GM18519 (cell line): Measurements from ENCODE around the gene SLC6A3.

Source experiments
- ATAC-seq: cut with Tn5 transposase; IDR thresholded peaks from one replicate; pipeline ENCODE4 v1.9.1; 2021; ENCODE audit warnings: mild to moderate bottlenecking, moderate library complexity; ENCODE audit not compliant: unreplicated experiment, low FRiP score

The SLC6A3 gene

GRCh38 chr5:1443171-1443570 is 2.1 kb downstream of the SLC6A3 start:
- ATAC-seq, result no peak

DNA sequence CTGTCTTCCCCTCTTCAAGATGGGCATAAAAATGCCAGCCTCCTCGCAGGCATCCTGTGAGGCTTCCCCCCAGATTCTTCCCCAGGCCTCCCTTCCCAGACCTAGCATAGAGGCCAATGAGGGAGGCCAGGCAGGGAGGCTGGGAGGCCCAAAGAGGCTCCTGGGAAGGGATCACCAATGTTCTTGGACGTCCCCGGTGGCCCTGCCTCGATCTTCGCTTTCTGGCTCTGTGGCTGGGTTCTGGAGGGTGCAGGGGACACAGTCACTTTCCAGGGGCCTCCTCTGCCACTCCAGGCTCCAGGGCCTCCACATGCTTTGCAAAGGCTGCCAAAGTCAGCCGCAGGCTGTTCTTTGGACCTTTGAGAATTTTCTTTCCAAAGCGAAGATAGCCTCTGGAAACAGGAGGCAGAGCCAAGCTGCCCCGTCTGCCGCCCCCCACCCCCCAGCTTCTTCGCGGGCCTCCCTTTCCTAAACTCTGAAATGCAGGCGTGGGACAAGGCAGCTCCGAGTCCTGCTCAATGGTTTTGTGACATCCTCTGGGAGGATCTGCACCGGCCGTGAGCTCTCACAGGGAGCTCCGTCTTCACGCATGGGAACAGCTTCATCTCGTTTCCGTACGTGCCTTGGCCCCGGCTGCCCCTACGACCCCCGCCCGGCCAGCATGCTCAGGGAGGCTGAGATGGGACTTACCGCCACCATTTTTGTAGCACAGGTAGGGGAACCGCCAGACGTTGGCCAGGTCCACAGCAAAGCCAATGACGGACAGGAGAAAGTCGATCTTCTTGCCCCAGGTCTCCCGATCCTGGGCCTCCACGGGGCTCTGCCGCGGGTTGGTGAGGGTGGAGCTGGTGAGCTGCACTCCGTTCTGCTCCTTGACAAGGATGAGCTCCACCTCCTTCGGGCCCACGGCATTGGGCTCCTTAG is 2.8 kb downstream of the SLC6A3 start:
- no peak for ATAC-seq

GRCh38 chr5:1441166-1441865 is 3.9 kb downstream of the SLC6A3 start:
- no peak for ATAC-seq

DNA sequence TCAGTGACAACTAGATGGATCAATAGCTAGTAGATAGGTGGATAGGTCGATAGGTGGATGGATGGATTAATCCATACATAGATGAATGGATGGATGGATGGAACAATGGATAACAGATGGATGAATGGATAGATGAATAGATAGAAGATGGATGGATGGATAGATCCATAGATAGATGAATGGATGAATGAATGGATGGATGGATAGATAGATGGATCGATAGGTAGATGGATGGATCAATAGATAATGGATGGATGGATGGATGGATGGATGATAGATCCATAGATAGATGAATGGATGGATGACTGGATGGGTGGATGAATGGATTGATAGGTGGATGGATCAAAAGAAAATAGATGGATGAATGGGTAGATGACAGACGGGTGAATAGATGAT is 5.1 kb downstream of the SLC6A3 start:
- ATAC-seq, result no peak

DNA sequence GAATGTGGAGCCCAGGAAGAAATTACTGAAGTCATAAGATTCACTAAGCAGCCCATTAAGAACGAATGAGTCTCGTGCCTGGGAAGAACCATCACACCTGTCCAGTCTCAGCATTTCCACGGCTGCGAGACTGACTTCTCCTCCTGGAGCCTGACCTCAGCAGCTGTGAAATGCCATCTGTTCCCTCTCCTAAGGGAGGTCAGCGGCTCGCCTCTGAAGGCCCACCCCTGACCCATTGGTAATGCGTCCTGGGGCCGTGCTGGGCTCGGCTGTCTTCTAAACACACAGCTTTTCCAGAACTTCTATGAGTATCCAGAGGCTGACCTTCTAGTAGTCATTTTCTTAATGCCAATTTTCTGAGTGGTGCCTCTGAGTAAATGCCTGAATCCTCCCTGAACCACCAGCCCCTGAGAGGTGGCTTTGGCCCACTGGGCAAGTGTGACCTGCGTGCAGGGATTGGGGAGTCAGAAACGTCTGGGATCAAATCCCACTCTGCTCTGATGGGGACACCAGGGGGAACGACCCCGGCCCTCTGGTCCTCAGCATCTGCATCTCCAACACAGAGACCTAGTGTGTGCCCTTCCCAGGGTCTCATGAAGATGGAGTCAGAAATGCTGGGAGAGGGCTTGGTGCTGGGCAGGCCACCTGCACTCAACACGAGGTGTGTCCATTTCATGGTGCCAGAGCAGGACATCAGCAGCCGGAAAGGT is 5.7 kb downstream of the SLC6A3 start:
- ATAC-seq, result no peak

- ATAC-seq, result no peak
These were observed 6.4 kb downstream of the SLC6A3 start for GRCh38 chr5:1438871-1439270.

DNA sequence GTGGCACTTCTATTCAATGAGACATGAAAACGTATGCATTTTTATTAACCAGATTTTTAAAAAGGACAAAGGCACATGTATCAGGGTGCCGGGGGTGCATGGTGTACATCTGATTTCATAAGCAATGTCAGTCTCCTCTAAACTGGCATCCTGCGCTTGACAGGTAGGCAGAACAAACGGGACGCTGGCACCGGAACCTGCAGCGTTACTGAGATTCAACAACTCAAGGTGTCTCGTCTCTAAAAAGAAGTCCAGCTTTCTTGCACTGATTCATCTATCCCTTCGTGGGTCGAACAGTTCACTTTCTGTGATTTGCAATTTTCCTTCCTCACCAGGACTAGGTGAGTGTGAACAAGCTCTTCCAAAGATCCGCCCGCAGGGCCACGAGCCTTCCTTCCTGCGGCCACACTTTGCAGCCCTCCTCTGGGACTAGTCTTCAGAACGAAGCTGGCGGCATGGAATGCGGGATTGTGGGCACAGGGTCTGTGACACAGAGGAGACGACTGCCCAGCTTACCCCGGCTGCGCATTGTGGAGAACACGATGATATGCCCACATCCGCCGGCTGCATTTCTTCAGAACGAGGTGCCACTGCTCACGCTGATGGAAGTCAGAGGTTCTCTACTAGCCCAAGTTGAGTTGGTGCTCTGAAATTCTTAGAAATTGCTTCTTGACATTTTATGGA is 7.2 kb downstream of the SLC6A3 start:
- no peak for ATAC-seq

DNA sequence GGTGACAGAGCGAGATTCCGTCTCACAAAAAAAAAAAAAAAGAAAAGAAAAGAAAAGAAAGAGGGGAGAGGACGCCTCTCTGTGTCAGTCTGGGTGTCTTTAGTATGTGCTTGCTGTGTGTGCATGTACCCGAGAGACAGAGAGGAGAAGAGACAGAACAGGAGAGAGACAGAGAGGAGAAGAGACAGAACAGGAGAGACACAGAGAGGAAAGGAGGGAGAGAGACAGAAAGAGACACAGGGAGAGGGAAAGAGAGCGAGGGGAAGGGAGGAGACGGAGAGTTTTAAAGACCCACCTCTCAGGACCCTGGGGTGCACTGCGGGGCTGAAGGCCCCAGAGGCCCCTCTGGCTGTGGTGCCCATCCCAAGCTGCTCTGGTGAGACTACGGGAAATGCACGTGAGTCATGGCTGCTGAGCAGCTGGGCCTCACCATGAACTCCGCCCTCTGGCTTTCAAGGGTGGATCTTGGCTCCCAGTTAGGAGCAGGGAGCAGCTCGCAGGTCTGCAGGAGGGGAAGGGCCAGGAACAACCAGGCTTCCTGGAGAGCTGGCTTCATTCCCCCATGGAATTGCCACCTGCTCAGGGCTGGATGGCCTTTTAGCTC is 7.9 kb downstream of the SLC6A3 start:
- ATAC-seq, result no peak

GRCh38 chr5:1436681-1437080 is 8.6 kb downstream of the SLC6A3 start:
- no peak for ATAC-seq

DNA sequence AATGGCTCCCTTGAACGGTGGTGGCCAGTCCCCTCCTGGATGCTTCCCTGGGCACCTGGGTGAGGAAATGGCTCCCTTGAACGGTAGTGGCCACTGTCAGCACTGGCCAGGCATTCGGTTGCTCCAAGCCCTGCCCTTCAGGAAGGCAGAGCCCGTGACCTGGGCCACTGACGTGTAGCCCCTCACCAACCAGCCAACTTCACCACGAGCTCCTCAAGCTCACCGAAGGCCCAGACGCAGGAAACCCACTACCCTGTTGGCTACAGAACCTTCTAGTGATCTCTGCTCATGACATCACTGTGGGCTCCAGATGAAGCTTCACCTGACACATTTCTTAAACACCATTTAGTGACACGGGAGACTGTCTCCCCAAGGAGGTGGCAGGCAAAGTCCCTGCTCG is 9.2 kb downstream of the SLC6A3 start:
- no peak for ATAC-seq

- ATAC-seq, result no peak
These were observed 9.9 kb downstream of the SLC6A3 start for GRCh38 chr5:1435369-1435768.

- ATAC-seq, result no peak
These were observed 12.9 kb downstream of the SLC6A3 start for GRCh38 chr5:1432296-1432695.

DNA sequence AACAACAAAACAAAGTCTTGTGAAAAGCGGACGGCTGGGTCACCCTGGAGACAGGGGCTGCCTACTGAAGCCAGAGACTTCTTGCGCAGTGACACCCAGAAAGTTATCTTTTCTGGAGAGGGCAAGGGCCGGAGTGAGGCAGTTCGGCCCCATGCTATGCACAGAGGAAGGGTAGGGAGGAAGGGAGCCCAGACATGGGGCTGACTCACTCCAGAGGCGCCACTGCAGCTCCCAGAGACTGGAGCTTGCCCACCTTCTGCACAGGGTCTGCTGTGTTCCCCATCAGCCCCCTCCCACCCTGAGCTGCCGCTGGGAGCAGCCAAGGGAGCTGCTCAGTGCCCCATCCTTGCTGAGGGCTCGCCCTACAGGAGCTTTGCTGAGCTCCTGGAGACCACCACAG is 13.3 kb downstream of the SLC6A3 start:
- no peak for ATAC-seq

GRCh38 chr5:1431021-1431811 is 14.0 kb downstream of the SLC6A3 start:
- ATAC-seq, result no peak

GRCh38 chr5:1430121-1430795 is 15.0 kb downstream of the SLC6A3 start:
- no peak for ATAC-seq

- no peak for ATAC-seq
These were observed 15.7 kb downstream of the SLC6A3 start for GRCh38 chr5:1429496-1429895.

GRCh38 chr5:1429066-1429465 is 16.2 kb downstream of the SLC6A3 start:
- ATAC-seq, result no peak

- no peak for ATAC-seq
These were observed 17.1 kb downstream of the SLC6A3 start for GRCh38 chr5:1428107-1428506.

DNA sequence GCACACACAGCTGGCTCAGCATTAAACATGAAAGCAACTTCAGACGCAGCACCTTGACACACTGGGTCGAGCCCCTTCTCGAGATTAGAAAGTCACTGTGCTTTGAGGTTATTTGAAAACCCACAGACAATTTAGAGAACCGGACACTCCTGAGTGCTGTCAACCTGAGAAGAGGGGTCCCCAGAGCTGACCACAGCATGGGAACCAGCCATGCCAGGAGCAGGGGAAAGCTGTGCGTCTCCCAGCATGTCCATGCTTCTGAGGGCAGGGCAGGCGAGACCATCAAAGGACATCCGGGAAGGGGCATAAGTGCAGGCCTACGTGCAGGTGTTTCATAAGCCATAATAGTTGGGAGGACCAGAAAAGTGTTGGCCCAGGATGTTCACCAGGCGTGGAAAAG is 20.5 kb downstream of the SLC6A3 start:
- ATAC-seq, result no peak
